HG03103 (cell line): ENCODE measurements around the gene CLDN7.
A peak's percentile ranks its signal among the peaks of the same experiment; 100 is the strongest.

Experiments used
- ATAC-seq: cut with Tn5 transposase; IDR thresholded peaks from one replicate; pipeline ENCODE4 v1.9.1; 2021; ENCODE audit warnings: low read depth; ENCODE audit not compliant: unreplicated experiment

Gene CLDN7

DNA sequence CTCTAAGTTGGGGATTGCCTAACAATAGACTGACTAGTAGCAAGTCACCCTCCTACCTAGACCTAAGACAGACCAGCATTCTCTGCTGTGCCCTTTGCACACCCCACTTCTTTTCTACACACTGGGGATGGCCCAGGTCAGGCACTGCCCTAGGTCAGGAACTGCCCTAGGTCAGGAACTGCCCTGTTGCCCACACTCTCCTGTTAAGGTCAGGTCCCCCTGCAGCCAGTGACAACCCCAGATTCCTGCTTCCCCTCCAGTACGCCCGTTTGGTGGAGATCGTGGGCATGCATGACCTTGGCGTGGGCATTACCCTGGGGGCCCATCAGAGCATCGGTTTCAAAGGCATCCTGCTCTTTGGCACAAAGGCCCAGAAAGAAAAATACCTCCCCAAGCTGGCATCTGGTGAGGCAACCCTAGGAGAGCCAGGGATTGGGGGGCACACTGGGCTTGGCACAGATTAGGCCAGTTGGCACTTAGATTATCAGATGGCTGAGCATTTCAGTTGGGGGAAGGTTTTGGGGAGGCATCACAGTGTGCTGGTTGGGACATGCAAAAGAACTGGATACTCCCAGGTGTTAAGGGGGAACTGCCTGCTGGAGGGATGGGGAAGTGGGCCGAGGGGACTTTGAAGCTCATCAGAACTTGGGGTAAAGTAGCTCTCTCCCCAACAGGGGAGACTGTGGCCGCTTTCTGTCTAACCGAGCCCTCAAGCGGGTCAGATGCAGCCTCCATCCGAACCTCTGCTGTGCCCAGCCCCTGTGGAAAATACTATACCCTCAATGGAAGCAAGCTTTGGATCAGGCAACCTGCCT lies 40.8 kb downstream of the CLDN7 start:
- no peak for ATAC-seq

DNA sequence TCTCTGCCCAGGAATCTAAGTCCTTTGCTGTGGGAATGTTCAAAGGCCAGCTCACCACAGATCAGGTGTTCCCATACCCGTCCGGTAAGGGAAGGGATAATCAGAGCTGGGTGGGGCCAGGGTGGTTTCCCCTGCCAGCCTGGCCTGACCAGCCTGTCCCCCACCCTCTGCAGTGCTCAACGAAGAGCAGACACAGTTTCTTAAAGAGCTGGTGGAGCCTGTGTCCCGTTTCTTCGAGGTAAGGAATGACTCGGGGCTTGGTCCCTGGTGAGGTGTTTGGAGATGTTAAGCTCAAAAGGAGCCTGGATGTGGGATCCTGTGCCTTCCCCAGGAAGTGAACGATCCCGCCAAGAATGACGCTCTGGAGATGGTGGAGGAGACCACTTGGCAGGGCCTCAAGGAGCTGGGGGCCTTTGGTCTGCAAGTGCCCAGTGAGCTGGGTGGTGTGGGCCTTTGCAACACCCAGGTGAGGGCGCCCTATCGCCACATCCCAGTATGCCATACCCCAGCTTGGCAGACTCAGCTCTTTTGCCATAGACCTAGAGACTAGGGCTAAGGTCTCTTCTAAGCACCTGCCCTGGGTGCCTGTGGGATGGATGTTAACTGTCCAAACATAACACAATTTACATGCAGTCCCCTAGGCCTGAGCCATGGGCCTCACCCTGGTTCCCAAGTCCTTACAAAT lies 41.5 kb downstream of the CLDN7 start:
- ATAC-seq = no peak

DNA sequence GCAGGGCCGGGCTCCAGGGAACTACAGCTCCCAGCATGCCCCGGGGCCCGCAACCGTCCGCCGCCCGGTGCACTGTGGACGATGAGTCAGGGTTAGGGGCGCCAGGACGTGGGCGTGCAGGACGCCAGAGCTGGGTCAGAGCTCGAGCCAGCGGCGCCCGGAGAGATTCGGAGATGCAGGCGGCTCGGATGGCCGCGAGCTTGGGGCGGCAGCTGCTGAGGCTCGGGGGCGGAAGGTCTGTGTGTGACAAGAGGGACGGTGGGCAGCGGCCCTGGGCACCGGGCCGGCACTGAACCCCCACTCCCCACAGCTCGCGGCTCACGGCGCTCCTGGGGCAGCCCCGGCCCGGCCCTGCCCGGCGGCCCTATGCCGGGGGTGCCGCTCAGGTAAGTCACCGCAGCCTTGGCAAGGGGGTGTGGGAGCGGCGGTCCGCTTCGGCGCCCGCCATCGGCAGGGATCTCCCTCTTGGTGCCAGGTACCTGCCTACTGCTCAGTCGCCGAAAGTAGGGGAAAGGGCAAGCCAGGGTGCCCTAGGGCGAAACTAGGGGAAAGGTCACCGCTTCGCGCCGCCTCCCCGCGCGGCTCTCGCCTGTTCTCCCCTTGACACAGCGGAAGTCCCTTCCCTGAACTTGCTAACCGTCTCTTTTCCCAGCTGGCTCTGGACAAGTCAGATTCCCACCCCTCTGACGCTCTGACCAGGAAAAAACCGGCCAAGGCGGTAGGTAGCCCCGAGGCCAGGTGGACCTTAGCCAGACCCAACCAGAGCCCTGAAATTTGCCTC lies 42.3 kb downstream of the CLDN7 start, which contains the start of the genes ACADVL and DLG4:
Gene ACADVL (plus strand): TSS at position 127 of the 781 bp plus-strand sequence. CDS start 47 bp downstream, at position 174.
Gene DLG4 (minus strand): TSS at position 25 of the 781 bp plus-strand sequence.
- peak; percentile 71 for ATAC-seq

DNA sequence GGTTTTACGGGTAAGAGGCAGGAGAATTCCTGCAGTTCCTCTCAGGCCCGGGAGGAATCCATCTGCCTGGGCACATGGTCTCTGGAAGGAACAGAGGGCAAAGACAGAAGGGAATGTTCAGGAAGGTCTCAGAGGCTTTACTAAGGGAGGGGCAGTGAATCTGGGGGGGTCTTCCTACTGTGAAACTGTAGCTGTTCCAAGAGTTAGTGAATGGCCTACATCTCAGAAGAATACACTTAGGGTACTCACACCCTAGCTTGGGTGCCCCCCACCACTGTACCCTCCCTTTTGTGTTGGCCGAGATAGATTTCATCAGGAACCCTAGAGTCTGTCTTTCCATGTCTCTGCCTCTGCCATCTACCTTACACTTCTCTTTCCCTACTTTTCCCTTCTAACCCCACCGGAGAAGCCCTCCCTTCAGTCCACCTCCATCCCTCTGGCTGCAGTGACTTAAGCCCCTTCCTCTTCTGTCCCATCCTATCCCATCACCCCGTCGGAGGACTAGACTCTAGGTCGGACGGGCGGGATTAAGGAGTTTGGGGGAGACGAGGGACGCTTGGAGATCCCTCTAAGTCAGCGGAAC lies 43.0 kb downstream of the CLDN7 start:
- ATAC-seq = no peak

DNA sequence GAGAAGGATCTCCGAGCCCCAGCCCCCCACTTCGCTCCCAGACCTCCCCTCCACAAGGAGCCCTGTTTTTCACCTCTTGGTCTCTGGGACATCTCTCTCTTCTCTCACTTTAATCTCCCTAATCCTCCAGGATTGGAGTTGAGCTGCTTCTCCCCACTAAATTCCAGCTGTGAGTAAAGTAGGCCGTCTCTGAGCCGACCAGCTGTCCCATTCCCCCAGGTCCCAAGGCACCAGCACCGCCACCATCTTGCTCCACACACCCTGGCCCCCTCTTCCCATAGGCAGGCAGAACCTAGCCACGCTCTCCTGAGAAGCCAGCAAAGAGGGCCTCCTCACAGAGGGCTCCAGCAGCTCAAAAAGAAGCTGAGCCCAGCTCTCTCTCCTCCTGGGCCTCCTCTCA lies 43.5 kb downstream of the CLDN7 start:
- ATAC-seq = no peak

DNA sequence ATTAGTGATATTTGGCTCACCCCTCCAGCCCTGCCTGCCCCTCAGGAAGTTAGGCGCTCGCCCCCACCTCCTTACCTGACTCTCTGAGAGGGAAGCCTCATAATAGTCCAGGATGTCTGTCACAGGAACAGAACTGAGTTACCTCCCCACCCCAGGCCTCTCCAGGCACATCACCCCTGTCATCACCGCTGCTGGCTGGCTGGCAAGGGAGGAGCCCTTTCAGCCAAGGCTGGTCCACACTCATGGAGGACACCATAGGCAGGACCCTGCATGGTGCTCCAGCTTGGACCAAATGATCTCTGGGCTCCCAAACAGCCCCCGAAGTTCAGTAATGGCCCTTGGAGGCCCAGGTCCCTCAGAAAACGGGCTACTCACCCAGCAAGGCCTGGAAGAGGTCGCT lies 44.1 kb downstream of the CLDN7 start:
- no peak for ATAC-seq

DNA sequence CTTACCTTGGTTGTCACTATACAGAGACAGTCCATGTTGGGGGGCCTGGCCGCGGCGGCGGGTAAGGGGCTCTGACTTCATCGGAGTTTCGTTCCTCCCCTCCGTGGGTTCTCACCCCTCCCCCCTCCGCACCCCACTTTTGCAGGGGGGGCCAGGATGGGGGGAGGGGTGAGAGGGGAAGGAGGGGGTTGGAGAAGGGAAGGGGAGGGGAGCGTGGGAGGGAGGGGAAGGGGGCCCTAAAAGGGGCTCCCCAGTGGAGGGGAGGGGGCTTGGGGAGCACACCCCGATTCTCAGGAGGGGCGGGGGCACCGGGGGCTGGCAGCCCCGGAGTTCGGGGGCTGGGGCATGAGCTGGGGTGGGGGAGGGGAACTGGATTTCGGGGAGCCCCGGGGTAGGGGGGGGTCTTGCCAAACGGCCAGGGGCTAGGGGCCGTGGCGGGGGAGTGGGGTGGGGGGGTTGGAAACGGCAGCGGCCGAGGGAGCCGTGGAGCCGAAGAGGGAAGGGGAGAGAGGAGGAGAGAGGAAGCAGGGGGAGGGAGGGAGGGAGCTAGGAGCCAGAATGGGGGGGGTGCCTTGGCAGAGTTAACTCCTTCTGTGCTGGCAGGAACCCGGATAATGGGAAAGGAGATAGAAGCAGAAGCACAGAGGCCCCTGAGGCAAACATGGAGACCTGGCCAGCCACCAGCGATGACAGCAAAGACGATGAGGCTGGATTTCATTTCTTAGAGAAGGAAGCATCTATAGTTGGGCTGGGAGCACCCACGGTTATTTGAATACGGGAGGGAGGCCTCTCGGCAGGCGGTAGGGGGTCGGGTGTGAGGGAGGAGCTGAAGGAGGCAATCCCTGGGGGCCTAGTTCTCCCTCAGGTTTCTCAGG lies 44.9 kb downstream of the CLDN7 start:
- no peak for ATAC-seq

DNA sequence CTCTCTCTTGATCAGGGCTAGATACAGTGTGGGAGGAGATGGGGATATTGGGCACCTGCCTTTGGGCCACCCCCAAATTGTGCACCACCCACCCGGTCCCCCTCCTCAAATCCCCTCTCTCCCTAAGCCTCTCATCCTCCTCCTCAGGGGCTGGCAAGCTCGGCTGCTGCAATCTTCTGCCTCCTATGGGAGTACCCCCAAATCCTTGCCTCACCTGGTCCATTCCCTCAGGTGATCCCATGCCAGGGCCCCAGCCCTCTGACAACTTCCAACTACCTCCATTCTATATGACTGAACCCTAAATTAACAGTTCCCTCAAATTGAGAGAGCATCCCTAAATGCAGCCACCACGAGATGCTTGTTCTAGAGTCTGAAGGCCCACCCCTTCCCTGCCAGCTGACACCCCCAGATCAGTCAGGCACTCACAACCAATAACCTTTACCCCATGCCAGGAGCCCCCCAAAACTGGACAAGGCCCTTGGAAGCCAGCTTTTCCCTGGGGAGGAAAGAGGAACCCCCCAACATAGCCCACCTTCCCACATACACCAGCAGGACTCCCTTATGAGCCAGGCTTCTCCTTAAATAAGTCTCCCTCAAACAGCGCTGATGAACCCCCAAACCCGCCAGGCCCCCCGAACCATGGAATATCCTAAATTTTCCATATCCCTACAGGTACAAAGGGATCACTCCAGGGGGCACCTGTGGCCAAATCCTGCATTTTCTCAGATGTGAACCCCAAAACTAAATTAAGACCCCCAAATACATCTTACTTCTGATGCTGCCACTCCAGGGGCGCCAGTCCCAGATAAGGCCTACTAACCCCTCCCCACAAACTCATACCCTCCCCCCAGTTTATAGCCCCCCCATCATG lies 45.8 kb downstream of the CLDN7 start:
- ATAC-seq = no peak

DNA sequence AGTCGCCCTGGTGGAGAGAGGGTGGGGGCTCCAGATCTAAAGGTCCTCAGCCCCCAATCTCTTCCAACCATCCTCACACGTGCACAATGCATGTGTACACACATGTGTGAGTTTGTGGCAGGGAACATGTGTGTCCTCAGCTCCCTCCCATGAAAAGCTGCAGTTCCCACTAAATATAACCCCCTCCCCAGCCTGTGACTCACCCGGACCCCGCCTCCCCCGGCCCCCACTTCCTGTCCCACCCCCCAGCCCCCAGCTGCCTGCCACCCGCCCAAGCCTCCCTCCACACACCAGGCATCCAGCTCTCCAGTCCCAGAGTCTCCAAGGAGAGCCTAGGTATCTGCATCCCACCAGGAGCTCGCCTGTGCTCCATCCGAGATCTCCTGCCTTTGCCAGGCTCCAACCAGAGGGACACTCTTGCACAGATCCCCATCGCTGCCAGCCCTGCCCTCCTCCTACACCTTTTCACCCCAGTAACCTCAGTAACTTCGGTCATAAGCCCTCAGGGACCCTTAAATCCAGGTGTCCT lies 46.6 kb downstream of the CLDN7 start:
- no peak for ATAC-seq

DNA sequence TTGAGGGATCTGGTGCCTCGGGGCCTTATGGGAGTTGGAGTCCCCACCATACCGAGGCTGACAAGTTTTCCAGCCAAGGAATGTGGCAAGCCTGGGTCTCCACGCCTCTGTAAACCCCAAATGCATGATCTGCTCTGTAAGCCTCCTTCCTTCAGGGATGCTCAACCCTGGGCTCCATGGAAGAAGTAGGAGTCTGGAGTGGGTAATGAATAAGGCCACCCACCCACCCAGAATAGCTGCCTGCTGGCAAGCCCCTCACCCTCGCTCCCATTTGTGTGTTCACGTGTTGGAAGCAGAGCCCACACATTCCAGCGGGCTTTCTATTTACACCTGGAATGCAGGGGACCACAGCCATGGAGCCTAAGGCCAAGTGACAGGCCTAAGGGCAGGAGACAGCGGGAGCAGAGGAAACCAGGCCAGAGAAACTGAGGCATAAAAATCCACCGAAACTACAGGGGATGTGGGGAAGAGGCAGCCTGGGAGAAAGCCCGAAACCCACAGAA lies 47.1 kb downstream of the CLDN7 start:
- ATAC-seq = no peak

DNA sequence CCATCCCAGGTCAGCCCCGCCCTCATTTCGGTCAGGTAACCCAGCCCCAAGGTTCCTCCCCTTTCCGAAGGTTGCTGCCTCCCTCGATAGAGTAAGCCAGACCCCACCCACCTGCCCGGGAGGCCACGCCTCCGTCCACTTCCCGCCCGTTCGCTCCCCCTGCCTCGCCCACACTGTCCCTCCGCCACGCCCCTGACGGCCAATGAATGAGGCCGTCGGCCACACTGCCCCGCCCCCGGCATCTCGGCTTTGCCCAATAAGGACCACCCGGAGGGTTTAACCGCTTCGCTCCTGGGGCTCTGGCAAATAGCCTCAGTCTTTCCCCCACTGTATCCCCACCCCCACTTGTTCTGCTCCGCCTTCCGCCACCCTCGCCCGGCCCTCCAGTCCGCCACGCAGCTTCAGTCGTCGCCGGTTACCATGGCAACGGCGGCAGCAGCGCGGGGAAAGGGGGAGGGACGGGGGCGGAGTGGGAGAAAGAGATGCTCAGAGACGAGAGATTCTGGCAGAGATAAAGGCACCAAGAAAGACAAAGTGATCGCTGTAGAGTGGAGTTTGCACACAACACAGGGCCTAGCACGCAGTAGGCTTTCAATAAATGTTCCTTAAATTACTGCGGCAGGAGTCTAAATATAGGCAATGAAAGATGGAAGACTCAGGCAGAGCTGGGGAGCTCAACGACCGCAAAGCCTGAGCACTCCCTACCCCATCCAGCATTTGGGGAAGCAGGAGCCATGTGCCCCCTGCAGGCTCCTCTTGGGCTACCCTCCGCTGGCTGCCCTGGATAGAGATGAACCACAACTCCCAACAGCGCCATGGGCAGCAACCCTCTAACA lies 47.8 kb downstream of the CLDN7 start:
- ATAC-seq = peak; percentile 81

DNA sequence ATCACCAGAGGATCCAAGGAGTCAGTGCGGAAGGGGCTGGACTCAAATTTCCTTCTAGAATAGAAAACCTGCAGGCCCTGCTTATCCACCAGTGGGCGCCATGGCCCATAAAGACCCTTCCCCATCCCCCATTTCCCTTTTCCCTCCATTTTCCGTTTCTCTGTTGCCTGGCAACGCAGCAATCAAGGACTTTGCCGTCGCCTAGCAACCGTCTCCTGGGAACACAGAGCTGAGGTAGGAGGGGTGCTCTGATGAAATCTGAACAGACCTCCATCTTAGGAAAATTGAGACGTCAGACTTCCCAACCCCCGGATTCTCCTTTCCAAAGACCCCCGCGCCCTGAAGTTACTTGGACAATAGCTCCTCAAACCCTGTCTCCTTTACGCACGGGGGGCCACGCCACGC lies 48.4 kb downstream of the CLDN7 start:
- peak; percentile 6 for ATAC-seq

DNA sequence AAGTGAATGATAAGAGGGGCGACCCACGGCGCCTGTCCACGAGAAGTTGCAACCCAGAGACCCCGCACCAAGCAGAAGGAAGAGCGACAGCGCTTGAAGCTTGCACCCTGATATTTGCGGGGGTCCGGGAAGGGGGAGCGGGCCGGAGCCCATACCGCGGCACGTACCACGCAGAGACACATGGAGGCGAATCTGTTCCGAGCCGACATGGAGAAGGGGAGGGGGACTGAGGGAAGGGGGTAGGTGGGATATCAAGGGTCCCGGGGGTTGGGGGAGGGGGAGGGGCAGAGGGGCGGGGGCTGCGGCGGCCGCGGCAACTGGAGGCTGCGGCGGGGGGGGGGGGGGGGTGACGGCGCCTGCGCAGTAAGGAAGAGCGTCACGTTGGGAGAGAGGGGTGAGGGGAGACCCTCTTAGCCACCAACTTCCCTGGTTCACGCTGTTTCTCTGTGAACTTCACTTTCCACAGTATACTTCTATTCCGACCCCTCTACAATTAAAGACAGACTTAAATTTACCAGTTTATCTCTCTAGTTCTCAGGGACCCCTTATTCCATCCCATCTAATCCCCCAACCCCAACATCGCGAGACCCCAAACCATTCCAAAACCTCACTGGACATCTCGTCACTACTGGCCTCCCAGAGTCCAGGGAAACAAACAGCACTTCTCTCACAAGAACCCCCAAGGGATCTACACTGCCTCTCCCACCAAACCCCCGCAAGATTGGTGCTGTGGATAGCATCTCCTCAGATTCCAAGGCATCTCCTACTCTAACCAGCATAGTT lies 50.6 kb downstream of the CLDN7 start:
- ATAC-seq = no peak
